ENCODE results near the gene ADPRH.

DNA sequence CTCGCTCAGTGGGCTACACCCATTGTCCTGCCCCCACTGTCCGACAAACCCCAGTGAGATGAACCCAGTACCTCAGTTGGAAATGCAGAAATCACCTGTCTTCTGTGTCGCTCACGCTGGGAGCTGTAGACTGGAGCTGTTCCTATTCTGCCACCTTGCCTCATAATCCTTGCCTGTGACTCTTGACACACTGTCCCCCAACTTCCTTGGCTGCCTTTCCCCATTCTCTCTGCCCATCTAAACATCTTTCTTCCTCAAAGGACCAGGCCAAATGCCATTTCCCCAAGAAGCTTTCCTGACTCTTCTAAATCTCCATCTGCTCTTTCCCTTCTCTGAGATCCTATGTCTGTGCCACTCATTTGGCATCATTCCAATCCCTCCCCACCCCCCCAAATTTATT is 10.1 kb upstream of the ADPRH start:
- TF ChIP-seq POLR2A (IDR thresholded peaks at IDR 0.05), result no peak
- TF ChIP-seq, protein P1, sequence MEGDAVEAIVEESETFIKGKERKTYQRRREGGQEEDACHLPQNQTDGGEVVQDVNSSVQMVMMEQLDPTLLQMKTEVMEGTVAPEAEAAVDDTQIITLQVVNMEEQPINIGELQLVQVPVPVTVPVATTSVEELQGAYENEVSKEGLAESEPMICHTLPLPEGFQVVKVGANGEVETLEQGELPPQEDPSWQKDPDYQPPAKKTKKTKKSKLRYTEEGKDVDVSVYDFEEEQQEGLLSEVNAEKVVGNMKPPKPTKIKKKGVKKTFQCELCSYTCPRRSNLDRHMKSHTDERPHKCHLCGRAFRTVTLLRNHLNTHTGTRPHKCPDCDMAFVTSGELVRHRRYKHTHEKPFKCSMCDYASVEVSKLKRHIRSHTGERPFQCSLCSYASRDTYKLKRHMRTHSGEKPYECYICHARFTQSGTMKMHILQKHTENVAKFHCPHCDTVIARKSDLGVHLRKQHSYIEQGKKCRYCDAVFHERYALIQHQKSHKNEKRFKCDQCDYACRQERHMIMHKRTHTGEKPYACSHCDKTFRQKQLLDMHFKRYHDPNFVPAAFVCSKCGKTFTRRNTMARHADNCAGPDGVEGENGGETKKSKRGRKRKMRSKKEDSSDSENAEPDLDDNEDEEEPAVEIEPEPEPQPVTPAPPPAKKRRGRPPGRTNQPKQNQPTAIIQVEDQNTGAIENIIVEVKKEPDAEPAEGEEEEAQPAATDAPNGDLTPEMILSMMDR (IDR thresholded peaks at IDR 0.05), result no peak
- TF ChIP-seq EP300 (IDR thresholded peaks at IDR 0.05), result no peak

All from ovary (tissue), 3 donors.